Measurements from ENCODE around the gene P4HB.

Gene P4HB

DNA sequence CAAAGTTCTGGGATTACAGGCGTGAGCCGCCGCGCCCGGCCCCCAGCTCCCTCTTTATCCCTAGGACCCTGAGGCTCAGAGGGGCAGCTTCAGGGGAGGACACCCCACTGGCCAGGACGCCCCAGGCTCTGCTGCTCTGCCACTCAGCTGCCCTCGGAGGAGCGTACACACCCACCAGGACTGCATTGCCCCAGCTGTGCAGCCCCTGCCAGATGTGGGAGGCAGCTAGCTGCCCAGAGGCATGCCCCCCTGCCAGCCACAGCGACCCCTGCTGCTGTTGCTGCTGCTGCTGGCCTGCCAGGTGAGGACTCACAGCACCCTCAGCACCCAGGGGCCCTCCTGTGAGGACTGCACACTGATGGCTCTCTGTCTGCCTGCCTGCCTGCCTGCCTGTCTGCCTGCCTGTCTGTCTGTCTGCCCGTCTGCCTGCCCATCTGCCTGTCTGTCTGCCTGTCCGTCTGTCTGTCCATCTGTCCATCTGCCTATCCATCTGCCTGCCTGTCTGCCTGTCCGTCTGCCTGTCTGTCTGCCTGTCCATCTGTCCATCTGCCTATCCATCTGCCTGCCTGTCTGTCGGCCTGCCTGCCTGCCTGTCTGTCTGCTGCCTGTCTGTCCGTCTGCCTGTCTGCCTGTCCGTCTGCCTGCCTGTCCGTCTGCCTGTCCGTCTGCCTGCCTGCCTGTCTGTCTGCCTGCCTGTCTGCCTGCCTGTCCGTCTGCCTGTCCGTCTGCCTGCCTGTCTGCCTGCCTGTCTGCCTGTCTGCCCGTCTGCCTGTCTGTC lies 51.4 kb downstream of the P4HB start:
- DNase-seq, result no peak

- no peak for DNase-seq
Measured at GRCh38 chr17:81807839-81808238, 52.5 kb downstream of the P4HB start.

DNA sequence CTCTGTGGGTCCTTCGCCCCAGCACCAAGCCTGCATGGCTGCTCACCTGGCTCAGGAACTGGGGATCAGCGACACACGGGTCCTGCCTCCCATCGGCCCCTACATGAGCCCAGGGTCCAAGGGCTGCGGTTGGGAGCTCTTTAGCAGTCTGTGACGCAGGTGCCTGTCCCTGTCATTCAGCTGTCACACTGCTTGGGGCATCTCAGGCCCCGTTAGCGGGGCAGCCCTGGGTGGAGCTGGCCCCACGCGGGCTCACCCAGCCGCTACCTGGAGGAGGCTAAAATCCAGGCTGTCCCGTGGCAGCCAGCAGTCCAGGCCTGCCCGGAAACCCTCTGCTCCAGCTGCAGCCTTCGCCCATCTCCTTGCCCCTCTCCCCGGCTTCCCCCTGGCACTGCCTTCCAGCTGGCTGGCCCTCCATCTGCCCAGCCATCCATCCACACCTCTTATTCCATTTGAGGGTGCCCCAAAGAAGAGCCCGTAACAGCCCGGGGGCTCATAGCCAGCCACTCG lies 53.1 kb downstream of the P4HB start:
- no peak for DNase-seq

GRCh38 chr17:81806461-81807209 lies 53.7 kb downstream of the P4HB start:
- no peak for DNase-seq

GRCh38 chr17:81805707-81806460 lies 54.5 kb downstream of the P4HB start:
- no peak for DNase-seq

GRCh38 chr17:81804559-81805399 lies 55.6 kb downstream of the P4HB start:
- DNase-seq, result no peak

DNA sequence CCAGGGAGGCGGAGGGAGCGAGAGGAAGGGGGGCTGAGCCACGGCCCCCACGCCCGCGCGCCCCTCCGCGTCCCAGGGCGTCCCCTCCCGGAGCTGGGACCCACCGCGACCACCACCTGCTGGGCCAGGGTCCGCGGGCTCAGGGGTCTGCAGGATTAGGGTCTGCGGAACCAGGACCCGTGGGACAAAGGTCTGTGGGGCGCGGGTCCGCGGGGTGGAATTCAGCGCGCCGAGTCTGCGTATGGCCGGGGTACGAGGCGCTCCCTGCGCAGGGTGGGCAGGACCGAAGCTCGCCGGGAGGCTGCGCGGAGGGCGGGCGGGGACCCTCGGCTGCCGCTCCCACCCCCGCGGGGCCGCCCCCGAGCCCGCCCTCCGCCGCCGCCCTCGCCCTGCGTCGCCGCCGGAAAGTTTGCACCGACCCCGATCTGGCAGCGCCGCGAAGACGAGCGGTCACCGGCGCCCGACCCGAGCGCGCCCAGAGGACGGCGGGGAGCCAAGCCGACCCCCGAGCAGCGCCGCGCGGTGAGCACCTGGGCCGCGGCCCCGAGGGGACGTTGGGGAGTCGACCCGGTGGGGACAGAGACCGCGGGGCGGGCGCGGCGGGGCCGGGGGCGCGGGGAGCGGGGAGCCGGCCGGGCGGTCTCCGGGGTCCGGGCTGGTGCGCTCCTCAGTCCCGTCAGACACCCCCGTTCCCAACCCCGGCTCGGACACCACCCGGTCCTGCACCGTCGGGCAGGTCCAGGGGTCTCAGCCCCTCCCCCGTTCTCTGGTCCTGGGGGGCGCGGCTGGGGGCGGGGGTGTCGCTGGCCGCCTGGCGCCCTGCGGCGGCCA lies 56.4 kb downstream of the P4HB start, which contains the start of gene GCGR:
TSS of gene GCGR (plus strand) at position 423 of the 831 bp plus-strand sequence. CDS start 4,869 bp downstream, outside the sequence.
- no peak for DNase-seq

DNA sequence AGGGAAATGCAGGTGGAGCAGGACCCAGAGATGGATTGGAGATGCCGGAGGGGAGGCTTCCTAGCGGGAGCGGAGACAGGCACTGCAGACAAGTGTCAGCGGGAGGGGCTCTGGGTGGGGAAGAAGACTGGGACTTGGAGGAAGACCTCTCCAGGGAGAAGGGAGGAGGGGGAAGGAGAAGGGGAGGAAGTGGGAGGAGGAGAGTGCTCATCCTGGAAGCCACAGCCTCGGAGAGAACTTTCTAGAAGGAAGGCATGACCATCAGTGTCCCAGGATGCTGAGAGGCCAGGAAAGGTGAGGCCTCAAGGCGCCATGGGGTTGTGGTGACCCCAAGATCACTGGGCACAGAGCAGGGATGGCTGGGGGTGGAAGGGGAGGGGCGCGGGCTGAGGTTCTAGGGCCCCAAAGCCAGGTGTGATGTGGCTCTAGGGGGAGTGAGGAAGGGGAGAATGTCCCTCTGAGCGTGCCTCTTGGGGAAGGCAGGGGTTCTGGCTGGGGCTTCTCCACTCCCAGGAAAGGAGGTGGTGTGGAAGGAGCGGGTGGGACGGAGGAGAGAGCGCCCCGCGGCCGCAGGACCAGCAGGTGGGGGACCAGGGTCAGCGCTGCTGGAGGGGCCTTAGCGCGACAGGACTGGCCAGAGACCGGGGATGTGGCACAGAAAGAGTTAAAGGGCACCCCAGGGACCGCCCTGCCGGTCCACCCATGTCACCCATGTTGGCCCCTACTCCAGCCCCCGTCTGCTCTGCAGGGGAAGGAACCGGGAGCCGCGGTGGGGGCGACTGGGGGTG lies 57.3 kb downstream of the P4HB start:
- DNase-seq, result no peak

GRCh38 chr17:81802048-81802758 lies 58.1 kb downstream of the P4HB start:
- DNase-seq, result no peak

- DNase-seq, result no peak
Measured at GRCh38 chr17:81801327-81801726, 59.0 kb downstream of the P4HB start.

- DNase-seq, result no peak
Measured at GRCh38 chr17:81794509-81794908, 65.8 kb downstream of the P4HB start.

- DNase-seq, result no peak
Measured at GRCh38 chr17:81794074-81794476, 66.3 kb downstream of the P4HB start.
